Left forelimb (tissue), 1 donor: ENCODE results near the gene RAB44.

Experiments
- DNase-seq: peaks from one replicate; pipeline ENCODE4 v3.0.0-alpha.2; 2018; ENCODE audit warnings: low spot score

Gene RAB44

DNA sequence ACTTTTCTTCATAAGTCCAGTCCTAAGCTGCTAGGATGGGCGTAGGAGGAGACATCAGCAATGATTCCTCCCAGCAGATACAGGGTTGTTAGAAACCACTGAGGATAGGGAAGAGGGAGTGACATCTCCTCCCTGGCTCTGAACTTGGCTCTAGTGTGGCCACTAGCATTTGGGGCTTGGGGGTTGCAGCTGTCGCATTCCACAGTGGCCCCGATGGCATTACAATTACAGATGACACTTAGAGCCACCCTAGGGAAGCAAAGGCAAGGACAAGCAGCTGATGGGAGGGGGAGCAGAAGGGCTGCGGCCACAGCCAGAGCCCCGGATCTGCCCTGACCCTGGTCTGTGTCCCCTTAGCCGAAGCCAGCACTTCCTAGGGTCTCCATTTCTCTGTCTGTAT is 28.6 kb upstream of the RAB44 start:
- no peak for DNase-seq

DNA sequence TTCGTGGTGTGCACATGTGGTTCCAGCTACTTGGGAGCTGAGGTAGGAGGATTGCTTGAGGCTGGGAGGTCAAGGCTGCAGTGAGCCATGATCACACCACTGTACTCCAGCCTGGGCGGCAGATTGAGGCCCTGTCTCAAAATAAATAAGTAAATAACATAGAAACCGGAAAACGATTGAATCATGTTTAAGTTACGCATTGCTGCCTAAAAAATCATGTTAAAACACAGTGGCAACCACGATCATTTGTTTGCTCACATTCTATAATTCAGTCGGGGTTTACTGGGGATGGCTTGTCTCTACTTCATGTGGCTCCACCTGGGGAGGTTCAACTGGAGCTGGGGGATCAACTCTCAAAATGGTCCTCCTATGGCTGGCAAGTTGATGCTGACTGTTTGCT is 27.4 kb upstream of the RAB44 start:
- DNase-seq: no peak

DNA sequence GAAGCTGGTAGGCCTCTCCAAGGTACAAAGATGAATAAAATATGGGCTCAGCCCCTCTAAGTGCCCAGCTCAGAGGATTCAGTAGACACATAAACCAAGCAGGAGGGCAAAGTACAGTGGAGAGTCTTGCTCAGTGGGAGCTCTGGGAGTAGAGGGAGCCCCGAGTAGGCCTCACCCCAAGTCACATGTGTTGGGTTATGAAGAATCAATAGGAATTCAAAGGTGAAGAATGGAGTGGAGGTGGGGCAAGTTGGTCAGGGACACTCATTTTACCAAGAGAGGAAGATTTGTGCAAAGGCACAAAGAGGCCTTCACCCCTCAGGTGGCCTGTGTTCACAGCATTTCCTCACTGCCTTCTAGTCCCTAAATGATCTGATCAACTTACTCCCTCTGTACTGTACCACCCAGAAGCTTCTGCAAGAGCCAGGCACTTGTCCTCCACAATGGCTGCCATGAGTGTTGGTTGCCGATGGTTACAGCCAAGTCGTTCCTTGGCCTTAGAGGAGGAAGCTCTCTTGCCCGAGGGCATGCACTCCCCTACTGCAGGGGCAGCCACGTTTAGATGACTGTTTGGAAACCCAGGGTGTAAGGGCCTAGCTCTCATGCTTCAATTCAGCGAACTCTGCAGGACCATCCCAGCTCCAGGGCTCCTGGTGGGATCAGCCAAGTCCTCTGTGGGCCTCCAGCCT is 25.8 kb upstream of the RAB44 start:
- DNase-seq: no peak

DNA sequence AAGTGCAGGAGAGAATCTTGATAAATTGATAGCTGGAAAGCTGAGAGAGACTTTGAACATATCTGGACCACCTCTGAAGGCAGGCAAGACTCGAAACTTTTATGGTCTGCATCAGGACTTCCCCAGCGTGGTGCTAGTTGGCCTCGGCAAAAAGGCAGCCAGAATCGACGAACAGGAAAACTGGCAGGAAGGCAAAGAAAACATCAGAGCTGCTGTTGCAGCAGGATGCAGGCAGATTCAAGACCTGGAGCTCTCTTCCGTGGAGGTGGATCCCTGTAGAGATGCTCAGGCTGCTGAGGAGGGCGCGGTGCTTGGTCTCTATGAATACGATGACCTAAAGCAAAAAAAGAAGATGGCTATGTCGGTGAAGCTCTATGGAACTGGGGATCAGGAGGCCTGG is 23.7 kb upstream of the RAB44 start:
- no peak for DNase-seq

DNA sequence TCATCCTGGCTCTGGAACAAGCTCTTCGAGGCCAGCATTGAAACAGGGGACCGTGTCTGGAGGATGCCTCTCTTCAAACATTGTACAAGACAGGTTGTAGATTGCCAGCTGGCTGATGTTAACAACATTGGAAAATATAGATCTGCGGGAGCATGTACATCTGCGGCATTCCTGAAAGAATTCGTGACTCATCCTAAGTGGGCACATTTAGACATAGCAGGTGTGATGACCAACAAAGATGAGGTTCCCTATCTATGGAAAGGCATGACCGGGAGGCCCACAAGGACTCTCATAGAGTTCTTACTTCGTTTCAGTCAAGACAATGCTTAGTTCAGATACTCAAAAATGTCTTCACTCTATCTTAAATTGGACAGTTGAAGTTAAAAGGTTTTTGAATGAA is 22.7 kb upstream of the RAB44 start:
- no peak for DNase-seq

DNA sequence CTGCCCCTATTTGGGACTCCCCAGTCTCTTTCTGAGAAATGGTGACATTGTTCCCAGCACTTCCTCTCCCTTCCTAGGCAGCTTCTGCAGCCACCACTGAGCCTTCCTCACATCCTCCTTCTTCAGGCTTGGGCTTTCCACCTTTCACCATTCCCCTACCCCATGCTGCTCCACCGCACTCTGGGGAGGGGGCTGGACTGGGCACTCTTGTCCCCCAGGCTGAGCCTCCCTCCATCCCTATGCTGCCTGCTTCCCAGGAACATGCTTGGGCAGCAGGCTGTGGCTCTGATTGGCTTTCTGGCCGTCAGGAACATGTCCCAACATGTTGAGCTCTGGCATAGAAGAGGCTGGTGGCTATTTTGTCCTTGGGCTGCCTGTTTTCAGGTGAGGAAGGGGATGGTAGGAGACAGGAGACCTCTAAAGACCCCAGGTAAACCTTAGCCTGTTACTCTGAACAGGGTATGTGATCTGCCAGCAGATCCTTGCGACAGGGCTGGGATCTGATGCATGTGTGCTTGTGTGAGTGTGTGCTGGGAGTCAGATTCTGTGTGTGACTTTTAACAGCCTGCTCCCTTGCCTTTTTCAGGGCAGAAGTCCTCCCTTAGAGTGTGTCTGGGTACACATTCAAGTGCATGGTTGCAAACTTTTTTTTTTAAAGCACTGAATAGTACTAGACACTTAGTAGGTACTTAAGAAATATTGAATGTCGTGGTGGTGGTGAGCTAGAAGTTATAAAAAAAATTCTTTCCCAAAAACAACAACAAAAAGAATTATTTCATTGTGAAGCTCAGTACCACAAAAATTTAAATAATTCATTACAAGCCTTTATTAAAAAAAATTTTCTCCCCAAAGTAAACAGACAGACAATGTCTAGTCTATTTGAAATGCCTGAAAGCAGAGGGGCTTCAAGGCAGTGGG is 21.2 kb upstream of the RAB44 start:
- no peak for DNase-seq

DNA sequence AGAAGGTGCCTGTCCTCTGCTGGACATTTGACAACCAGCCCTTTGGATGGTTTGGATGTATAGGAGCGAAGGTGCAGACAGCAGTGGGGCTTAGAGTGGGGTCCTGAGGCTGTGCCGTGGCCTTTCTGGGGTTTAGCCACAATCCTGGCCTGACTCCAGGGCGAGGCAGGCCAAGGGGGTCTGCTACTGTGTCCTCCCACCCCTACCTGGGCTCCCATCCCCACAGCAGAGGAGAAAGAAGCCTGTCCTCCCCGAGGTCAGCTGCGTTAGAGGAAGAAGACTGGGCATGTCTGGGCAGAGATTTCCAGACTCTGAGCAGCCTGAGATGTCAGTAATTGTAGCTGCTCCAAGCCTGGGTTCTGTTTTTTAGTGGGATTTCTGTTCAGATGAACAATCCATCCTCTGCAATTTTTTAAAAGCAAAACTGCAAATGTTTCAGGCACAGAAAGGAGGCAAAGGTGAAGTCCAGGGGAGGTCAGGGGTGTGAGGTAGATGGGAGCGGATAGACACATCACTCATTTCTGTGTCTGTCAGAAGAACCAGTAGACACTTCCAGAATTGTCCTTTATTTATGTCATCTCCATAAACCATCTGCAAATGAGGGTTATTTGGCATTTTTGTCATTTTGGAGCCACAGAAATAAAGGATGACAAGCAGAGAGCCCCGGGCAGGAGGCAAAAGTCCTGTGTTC is 20.4 kb upstream of the RAB44 start:
- DNase-seq: no peak

DNA sequence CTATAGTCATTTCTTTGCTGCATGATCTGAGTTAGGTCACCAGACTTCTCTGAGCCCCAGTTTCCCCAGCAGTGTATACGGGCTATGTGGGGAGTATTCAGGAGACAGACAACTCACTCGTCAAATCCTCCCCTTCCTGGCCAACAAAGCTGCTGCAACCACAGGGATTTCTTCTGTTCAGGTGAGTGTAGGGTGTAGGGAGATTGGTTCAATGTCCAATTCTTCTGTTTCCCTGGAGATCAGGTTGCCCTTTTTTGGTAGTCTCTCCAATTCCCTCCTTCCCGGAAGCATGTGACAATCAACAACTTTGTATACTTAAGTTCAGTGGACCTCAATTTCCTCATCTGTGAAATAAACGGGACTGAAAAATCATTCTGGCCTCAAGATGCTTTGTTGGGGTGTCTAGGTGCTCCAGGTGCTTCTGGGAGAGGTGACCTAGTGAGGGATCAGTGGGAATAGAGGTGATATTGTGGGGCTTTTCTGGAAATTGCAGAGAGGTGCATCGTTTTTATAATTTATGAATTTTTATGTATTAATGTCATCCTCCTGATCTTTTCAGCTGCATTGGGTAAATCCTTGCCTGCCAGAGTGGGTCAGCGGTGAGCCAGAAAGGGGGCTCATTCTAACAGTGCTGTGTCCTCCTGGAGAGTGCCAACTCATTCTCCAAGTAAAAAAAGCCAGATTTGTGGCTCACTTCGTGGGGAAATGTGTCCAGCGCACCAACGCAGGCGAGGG is 19.7 kb upstream of the RAB44 start:
- no peak for DNase-seq

DNA sequence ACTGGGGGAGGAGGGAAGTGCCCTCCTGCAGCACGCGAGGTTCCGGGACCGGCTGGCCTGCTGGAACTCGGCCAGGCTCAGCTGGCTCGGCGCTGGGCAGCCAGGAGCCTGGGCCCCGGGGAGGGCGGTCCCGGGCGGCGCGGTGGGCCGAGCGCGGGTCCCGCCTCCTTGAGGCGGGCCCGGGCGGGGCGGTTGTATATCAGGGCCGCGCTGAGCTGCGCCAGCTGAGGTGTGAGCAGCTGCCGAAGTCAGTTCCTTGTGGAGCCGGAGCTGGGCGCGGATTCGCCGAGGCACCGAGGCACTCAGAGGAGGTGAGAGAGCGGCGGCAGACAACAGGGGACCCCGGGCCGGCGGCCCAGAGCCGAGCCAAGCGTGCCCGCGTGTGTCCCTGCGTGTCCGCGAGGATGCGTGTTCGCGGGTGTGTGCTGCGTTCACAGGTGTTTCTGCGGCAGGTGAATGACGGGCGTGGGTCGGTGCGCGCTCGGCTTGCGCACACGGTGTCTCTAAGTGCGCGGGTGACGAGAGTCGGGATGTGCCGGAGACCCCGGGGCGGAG is 19.1 kb upstream of the RAB44 start, which contains the start of gene CDKN1A:
TSS of gene CDKN1A (plus strand) at position 227 of the 555 bp plus-strand sequence. CDS start 5,388 bp downstream, outside the sequence.
- DNase-seq: peak; percentile 86

DNA sequence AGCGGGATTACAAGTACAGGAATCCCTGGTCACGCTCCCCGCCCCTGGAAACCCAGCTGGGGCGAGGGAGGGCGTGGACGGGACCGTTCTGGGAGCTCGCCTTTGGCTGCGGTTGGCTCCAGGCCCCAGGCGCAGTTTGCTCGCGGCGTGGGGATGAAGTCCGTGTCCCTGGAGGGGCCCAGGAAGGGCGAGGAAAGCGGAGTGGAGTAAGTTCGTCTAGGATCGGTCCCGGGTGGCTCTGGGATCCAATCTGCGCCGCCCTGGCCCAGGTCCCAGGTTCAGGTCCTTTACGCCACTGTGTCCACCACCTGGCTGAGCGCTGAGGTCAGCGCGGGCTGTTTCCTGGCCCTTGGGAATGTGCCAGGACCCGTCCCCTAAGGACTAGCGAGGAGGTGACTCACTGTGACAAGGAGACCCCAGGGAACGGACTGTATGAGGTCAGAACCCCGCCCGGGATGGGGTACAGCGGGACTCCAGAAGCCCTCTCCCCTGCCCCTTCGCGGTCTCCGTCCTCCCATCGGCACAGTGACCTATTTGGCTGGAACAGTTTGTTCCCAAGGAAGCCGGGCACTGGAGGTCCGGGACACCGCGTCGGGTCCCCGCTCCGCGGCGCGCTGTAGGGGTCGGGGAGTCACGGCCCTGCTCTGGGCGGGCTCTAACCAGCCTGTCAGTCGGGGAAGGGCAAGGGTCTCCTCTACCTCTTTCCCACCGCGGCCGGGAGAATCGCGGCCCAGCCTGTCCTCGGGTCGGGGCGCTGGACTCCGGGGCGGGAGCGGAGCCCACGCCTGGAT is 18.4 kb upstream of the RAB44 start:
- peak; percentile 77 for DNase-seq

DNA sequence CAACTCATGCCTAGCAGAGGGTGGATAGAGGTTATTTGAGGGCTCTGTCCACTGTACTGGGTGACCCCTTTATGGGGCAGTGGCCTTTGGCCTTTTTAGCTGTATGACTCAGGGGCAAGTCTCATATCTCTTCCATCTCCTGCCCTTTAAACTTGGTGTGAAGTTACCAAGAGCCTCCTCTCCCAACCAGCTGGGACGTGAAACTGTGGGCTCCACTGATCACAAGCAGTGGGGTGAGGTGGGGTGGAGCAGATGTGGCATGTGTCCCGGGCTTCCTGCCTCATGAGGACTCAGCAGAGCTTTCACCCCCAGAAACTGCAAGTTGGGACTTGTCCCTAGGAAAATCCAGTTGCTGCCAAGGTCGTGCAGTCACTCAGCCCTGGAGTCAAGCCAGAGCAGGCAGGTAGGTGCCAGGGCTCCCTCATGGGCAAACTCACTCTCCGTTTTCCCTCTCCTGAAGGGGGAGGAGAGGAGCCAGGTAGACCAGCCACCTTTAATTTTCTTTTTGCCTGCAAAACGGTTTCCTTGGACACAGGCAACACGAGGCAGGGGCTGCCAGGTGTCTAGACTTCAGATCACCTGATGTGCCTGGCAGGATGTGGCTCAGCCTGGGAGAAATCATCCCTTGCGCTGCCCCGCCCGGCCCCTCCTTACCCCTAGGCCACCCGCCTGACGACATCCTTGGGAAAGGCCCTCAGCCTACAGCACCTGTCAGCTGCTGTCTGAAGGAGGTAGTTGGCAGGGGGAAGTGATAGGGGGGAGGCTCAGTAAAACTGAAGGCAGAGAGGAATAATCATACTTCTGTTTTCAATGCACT is 15.1 kb upstream of the RAB44 start:
- DNase-seq: no peak

DNA sequence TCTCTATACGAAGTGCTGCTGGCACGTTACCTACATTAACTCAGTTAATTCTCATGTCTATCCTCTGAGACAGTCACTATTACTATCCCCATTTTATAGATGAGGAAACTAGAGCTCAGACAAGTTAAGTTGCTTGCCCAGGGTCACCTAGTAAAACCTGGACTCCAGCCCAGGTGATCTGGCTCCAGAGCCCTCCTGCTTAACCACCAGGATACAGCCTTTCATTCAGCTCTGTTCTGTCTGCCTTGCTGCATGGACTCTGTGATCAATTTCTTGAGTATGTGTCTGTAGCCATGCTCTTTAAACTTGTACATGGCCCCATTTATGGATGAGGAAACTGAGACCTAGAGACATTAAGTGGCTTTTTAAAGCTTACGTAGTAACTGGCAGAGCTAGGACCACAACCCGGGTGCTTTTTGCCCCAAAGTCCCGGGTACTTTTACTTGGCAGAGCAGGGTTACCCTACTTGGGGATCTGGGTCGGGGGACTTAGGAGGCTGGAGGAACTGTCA is 14.4 kb upstream of the RAB44 start:
- no peak for DNase-seq

DNA sequence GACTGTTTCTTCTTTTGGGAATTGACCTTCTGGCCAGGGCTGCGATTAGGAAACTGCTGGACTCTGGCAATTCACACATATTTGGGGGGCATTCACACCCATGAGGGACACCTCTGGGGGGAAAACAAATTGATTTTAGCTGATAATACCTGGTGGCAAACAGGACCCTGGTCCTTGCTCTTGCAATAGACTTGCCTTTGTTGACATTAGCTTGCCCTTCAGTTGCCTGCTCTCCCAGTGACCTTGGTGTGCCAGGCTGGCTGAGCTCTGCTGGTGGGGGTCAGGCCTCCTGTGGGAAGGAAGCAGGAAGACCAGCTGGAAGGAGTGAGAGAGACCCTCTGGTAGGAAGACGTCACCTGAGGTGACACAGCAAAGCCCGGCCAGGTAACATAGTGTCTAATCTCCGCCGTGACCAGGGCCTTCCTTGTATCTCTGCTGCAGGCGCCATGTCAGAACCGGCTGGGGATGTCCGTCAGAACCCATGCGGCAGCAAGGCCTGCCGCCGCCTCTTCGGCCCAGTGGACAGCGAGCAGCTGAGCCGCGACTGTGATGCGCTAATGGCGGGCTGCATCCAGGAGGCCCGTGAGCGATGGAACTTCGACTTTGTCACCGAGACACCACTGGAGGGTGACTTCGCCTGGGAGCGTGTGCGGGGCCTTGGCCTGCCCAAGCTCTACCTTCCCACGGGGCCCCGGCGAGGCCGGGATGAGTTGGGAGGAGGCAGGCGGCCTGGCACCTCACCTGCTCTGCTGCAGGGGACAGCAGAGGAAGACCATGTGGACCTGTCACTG is 13.8 kb upstream of the RAB44 start:
- no peak for DNase-seq

DNA sequence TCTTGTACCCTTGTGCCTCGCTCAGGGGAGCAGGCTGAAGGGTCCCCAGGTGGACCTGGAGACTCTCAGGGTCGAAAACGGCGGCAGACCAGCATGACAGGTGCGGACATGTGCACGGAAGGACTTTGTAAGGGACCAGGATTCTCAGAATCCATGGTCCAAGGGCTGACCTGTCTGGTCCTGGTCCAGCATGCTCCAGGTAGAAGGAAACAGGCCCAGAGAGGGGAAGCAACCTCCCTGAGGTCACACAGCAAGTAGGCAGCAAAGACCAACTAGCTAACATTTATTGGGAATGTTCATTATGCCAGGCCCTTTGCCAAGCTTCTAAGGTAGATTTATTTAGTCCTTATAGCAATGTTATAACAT is 13.2 kb upstream of the RAB44 start:
- no peak for DNase-seq

DNA sequence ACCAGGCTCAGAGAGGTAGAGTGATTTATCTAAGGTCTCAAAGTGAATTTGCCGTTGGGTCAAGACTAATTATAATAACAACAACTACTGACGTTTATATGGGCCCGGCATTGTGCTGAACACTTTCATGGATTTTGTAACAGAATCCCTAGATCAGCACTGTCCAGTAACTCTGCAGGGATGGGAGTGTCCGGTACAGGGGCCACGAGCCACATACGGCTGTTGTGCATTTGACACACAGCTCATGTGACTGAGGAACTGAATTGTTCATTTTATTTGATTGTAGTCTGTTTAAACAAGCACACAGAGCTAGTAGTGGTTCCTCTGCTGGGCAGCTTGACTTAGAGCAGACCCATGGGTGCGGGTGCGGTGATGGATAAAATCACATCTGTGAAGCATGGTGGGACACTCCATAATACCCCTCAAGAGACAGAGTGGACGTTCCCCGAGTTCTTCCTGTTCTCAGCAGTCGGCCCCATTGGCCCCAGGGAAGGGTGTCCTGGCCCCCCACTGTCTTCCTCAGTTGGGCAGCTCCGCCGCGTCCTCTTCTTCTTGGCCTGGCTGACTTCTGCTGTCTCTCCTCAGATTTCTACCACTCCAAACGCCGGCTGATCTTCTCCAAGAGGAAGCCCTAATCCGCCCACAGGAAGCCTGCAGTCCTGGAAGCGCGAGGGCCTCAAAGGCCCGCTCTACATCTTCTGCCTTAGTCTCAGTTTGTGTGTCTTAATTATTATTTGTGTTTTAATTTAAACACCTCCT is 12.3 kb upstream of the RAB44 start:
- DNase-seq: no peak

DNA sequence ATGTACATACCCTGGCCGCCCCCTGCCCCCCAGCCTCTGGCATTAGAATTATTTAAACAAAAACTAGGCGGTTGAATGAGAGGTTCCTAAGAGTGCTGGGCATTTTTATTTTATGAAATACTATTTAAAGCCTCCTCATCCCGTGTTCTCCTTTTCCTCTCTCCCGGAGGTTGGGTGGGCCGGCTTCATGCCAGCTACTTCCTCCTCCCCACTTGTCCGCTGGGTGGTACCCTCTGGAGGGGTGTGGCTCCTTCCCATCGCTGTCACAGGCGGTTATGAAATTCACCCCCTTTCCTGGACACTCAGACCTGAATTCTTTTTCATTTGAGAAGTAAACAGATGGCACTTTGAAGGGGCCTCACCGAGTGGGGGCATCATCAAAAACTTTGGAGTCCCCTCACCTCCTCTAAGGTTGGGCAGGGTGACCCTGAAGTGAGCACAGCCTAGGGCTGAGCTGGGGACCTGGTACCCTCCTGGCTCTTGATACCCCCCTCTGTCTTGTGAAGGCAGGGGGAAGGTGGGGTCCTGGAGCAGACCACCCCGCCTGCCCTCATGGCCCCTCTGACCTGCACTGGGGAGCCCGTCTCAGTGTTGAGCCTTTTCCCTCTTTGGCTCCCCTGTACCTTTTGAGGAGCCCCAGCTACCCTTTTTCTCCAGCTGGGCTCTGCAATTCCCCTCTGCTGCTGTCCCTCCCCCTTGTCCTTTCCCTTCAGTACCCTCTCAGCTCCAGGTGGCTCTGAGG is 11.5 kb upstream of the RAB44 start:
- no peak for DNase-seq

DNA sequence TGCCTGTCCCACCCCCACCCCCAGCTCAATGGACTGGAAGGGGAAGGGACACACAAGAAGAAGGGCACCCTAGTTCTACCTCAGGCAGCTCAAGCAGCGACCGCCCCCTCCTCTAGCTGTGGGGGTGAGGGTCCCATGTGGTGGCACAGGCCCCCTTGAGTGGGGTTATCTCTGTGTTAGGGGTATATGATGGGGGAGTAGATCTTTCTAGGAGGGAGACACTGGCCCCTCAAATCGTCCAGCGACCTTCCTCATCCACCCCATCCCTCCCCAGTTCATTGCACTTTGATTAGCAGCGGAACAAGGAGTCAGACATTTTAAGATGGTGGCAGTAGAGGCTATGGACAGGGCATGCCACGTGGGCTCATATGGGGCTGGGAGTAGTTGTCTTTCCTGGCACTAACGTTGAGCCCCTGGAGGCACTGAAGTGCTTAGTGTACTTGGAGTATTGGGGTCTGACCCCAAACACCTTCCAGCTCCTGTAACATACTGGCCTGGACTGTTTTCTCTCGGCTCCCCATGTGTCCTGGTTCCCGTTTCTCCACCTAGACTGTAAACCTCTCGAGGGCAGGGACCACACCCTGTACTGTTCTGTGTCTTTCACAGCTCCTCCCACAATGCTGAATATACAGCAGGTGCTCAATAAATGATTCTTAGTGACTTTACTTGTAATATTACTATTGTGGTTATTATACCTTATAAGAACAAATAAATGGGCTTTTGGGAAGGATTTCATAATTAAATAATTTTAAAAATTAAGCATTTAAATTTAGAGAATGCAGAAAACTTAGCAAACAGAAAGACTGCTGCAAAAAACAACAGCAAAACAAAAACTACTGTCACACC is 10.7 kb upstream of the RAB44 start:
- no peak for DNase-seq
